Stomach smooth muscle (tissue), 2 donors: ENCODE measurements around the gene ABCA7.

Source experiments
- H3K27ac ChIP-seq: one replicate; pipeline ENCODE4 v1.7.0; 2013; ENCODE audit warnings: mild to moderate bottlenecking, low read length, inconsistent platforms
- H3K27me3 ChIP-seq, 2 donors: one replicate each; pipeline ENCODE4 v1.7.0; 2013; ENCODE audit warnings: low read length in 2 of 2; ENCODE audit not compliant: insufficient read depth in 2 of 2, control insufficient read depth in 1 of 2
- H3K36me3 ChIP-seq, 2 donors: one replicate each; pipeline ENCODE4 v1.7.0; 2013; ENCODE audit warnings: low read length in 2 of 2; ENCODE audit not compliant: control insufficient read depth in 2 of 2, insufficient read depth in 2 of 2
- H3K4me1 ChIP-seq: one replicate; pipeline ENCODE4 v1.7.0; 2013; ENCODE audit warnings: low read length; ENCODE audit not compliant: control insufficient read depth, insufficient read depth
- H3K4me3 ChIP-seq, 2 donors: one replicate each; pipeline ENCODE4 v1.7.0; 2013; ENCODE audit warnings: low read length in 2 of 2
- H3K9ac ChIP-seq, 2 donors: one replicate each; pipeline ENCODE4 v1.7.0; 2013; ENCODE audit warnings: low read length in 2 of 2, mild to moderate bottlenecking in 1 of 2
- H3K9me3 ChIP-seq, 2 donors: one replicate each; pipeline ENCODE4 v1.7.0; 2013; ENCODE audit warnings: low read length in 2 of 2; ENCODE audit not compliant: control insufficient read depth in 2 of 2
- donor health status: healthy.
- donor health status: Pancreatic carcinoma.

Gene ABCA7

DNA sequence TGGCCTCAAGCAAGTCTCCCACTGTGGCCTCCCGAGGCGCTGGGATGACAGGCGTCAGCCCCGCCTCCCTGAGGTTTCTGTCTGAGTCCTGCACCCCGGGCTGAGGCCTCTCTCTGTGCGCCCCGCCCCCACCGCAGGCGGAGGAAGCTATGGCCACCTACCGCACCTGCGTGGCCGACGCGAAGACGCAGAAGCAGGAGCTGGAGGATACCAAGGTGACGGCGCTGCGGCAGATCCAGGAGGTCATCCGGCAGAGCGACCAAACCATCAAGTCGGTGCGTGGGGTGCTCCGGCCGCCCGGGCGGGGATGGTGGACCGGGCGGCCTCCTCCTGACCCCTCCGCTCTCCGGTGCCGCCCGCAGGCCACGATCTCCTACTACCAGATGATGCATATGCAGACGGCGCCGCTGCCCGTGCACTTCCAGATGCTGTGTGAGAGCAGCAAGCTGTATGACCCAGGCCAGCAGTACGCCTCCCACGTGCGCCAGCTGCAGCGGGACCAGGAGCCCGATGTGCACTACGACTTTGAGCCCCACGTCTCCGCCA, 39.7 kb downstream of the ABCA7 start:
- H3K9ac ChIP-seq: no peak overlapping the region
- no peaks in the 10 kb centered on the region for H3K36me3 ChIP-seq
- H3K27me3 ChIP-seq: no peaks in the 10 kb centered on the region
- H3K9me3 ChIP-seq: no peaks in the 10 kb centered on the region
- no peak overlapping the region for H3K27ac ChIP-seq
- peaks cover 2% of the 10 kb centered on the region for H3K4me1 ChIP-seq
- H3K4me3 ChIP-seq: no peak overlapping the region

DNA sequence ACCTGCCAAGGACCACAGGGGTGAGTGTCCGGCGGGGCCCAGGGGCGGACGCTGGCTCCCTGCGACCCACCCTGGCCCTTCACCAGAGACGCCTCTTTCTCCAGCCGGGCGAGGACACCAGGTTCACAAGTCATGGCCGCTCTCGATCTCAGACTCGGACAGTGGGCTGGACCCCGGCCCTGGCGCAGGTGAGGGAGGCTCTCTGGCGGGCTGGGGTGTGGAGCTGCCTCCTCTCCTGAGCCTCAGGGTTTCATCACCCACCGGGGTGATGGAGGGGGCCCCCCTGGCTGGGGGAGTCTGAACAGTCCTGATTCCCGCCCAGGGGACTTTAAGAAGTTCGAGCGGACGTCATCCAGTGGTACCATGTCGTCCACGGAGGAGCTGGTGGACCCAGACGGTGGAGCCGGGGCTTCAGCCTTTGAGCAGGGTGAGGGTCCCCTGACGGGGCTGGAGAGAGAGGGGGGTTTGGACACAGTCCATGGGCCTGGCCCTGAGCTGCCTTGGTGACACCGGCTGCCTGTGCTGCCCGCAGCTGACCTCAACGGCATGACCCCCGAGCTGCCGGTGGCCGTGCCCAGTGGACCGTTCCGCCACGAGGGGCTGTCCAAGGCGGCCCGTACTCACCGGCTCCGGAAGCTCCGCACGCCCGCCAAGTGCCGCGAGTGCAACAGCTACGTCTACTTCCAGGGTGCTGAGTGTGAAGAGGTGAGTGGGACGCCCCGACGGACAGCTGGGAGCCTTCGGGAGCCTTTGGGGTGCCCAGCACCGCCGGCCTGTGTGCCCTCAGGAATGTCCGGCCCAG, 40.7 kb downstream of the ABCA7 start:
- H3K4me1 ChIP-seq: no peaks in the 10 kb centered on the region
- H3K4me3 ChIP-seq: no peak overlapping the region
- no peaks in the 10 kb centered on the region for H3K9me3 ChIP-seq
- no peak overlapping the region for H3K9ac ChIP-seq
- no peaks in the 10 kb centered on the region for H3K27me3 ChIP-seq
- no peak overlapping the region for H3K27ac ChIP-seq
- H3K36me3 ChIP-seq: no peaks in the 10 kb centered on the region

DNA sequence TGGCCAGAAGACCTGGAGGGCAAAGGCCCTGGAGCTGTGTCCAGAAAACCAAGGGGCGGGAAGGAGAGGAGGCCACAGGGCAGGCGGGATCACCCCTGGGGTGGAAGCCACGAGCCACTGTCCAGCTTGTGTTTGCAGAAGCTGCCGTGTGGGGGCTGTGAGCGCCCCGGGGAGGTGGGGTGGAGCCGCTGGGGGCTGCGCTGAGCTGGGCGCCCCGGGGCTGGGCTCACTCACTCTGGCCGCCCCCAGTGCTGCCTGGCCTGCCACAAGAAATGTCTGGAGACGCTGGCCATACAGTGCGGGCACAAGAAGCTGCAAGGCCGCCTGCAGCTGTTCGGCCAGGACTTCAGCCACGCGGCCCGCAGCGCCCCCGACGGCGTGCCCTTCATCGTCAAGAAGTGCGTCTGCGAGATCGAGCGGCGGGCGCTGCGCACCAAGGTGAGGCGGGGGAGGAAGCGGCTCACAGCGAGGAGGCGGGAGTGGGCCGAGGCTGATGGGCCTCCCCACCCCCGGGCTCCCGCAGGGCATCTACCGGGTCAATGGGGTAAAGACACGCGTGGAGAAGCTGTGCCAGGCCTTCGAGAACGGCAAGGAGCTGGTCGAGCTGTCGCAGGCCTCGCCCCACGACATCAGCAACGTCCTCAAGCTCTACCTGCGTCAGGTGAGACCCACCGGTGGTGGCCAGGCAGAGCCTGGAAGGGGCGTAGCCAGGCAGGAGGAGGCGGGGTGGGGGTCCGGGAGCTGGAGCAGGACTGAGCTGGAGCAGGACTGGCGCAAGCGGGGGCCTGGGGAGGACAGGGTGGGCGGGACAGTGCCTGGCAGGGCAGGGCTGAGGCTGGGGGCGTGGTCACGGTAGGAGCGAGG, 41.6 kb downstream of the ABCA7 start:
- Histone ChIP-seq H3K9ac (no peak overlapping the region), H3K9me3 (no peaks in the 10 kb centered on the region), H3K27ac (no peak overlapping the region), H3K4me1 (no peaks in the 10 kb centered on the region), H3K36me3 (no peaks in the 10 kb centered on the region), H3K4me3 (no peak overlapping the region), H3K27me3 (no peaks in the 10 kb centered on the region)

- H3K9ac ChIP-seq: no peak overlapping the region
- no peaks in the 10 kb centered on the region for H3K27me3 ChIP-seq
- H3K9me3 ChIP-seq: no peaks in the 10 kb centered on the region
- no peaks in the 10 kb centered on the region for H3K36me3 ChIP-seq
- no peak overlapping the region for H3K4me3 ChIP-seq
- peaks cover 4% of the 10 kb centered on the region for H3K4me1 ChIP-seq
- no peak overlapping the region for H3K27ac ChIP-seq
These were observed 42.4 kb downstream of the ABCA7 start for GRCh38 chr19:1082165-1082927.

DNA sequence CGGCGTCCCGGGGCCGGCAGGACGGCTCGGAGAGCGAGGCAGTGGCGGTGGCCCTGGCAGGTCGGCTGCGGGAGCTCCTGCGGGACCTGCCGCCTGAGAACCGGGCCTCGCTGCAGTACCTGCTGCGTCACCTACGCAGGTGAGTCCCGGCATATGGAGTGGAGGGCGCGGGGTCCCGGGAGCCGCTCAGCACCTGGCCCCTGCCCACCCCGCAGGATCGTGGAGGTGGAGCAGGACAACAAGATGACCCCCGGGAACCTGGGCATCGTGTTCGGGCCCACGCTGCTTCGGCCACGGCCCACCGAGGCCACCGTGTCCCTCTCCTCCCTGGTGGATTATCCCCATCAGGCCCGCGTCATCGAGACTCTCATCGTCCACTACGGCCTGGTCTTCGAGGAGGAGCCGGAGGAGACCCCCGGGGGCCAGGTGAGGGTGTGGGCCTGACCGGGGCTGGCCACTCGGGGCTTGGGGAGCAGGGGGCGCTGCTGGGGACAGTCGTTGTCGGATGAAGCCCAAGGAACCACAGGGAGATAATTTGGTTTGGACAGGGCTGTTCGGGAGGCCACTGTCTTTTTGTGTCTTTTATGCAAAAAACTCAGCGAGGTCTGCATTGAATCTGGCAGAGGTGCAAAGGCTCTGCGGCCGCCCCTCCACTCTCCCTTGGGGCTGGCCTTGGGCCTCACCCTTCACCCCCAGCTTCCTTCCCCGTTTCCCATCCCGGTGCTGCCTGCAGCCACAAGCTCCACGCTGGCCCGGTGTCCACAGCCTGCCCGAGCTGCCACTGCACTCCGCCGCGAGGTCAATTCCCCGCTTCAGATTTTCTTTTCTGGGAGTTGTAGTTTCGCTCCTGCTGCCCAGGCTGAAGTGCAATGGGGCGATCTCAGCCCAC, 43.3 kb downstream of the ABCA7 start:
- Histone ChIP-seq H3K27ac (no peak overlapping the region), H3K4me3 (no peak overlapping the region), H3K9me3 (no peaks in the 10 kb centered on the region), H3K9ac (no peak overlapping the region), H3K36me3 (peaks cover 0 to 4% of the 10 kb centered on the region in 2 donors), H3K27me3 (no peaks in the 10 kb centered on the region), H3K4me1 (peaks cover 5% of the 10 kb centered on the region)

DNA sequence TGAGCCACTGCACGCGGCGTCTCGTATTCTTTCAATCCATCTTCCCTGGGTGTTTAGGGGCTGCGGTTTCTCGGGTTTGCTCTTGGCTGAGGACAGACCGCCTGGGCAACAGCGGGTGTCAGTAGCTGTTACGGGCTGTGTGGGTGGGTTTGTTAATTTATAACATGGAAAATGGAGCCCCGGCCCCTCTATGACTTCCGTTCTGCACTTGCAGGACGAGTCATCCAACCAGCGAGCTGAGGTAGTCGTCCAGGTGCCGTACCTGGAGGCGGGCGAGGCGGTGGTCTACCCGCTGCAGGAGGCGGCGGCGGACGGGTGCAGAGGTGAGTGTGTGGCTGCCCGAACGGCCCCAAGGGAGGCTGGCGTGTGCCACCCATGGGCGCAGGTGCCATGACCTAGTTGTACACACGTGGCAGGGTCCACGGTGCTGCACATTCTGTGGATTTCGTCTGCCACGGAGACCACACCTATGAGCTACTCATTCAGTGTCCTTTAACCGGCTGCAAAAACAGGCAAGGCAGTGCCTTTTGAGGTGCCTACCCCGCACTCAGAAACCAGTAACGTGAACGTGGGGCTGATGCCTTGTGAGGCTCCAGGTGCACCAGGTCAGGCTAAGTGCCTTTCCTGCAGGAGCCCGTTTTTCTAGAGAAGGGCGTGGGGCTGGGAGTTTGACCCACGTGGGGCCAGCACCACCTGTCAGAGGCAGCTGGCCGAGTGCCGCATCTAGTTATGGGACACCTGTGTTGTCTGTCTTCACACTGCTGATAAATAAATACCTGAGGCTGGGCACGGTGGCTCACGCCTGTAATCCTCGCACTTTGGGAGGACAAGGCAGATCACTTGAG, 44.3 kb downstream of the ABCA7 start:
- Histone ChIP-seq H3K9me3 (no peaks in the 10 kb centered on the region), H3K9ac (no peak overlapping the region), H3K36me3 (peaks cover 0 to 7% of the 10 kb centered on the region in 2 donors), H3K4me1 (peaks cover 7% of the 10 kb centered on the region), H3K4me3 (no peak overlapping the region), H3K27ac (no peak overlapping the region), H3K27me3 (no peaks in the 10 kb centered on the region)

GRCh38 chr19:1085053-1085658, 45.2 kb downstream of the ABCA7 start:
- Histone ChIP-seq H3K4me1 (peaks cover 7% of the 10 kb centered on the region), H3K9ac (no peak overlapping the region), H3K36me3 (peaks cover 0 to 9% of the 10 kb centered on the region in 2 donors), H3K27me3 (no peaks in the 10 kb centered on the region), H3K9me3 (no peaks in the 10 kb centered on the region), H3K4me3 (no peak overlapping the region), H3K27ac (no peak overlapping the region)

GRCh38 chr19:1085676-1086442, 46.0 kb downstream of the ABCA7 start:
- no peak overlapping the region for H3K27ac ChIP-seq
- H3K4me3 ChIP-seq: no peak overlapping the region
- H3K36me3 ChIP-seq: peaks cover 0 to 9% of the 10 kb centered on the region in 2 donors
- H3K4me1 ChIP-seq: peaks cover 7% of the 10 kb centered on the region
- H3K9ac ChIP-seq: no peak overlapping the region
- no peaks in the 10 kb centered on the region for H3K9me3 ChIP-seq
- no peaks in the 10 kb centered on the region for H3K27me3 ChIP-seq
